HG03571 (cell line): ENCODE measurements around the gene CACNA1C.

Experiments used
- ATAC-seq: cut with Tn5 transposase; IDR thresholded peaks from one replicate; pipeline ENCODE4 v1.9.1; 2021; ENCODE audit not compliant: unreplicated experiment

The CACNA1C gene

GRCh38 chr12:2649201-2650030, 596.6 kb downstream of the CACNA1C start:
- ATAC-seq = no peak

GRCh38 chr12:2650261-2651067, 597.7 kb downstream of the CACNA1C start:
- ATAC-seq = no peak

GRCh38 chr12:2651068-2651965, 598.5 kb downstream of the CACNA1C start:
- no peak for ATAC-seq

GRCh38 chr12:2652011-2652400, 599.2 kb downstream of the CACNA1C start:
- ATAC-seq = no peak

GRCh38 chr12:2652401-2653081, 599.8 kb downstream of the CACNA1C start:
- no peak for ATAC-seq

GRCh38 chr12:2653461-2653965, 600.7 kb downstream of the CACNA1C start:
- ATAC-seq = no peak

- ATAC-seq = no peak
These were observed 601.5 kb downstream of the CACNA1C start for GRCh38 chr12:2654311-2654710.

GRCh38 chr12:2654741-2655140, 602.0 kb downstream of the CACNA1C start:
- ATAC-seq = no peak

- ATAC-seq = no peak
These were observed 609.7 kb downstream of the CACNA1C start for GRCh38 chr12:2662524-2662923.

GRCh38 chr12:2664721-2665577, 612.2 kb downstream of the CACNA1C start:
- no peak for ATAC-seq

- no peak for ATAC-seq
These were observed 613.6 kb downstream of the CACNA1C start for GRCh38 chr12:2666411-2666810.

- ATAC-seq = no peak
These were observed 614.1 kb downstream of the CACNA1C start for GRCh38 chr12:2666846-2667245.

GRCh38 chr12:2667716-2668440, 615.1 kb downstream of the CACNA1C start:
- ATAC-seq = no peak

- ATAC-seq = no peak
These were observed 616.0 kb downstream of the CACNA1C start for GRCh38 chr12:2668816-2669215.

GRCh38 chr12:2669560-2669959, 616.8 kb downstream of the CACNA1C start:
- ATAC-seq = no peak

GRCh38 chr12:2672863-2673262, 620.1 kb downstream of the CACNA1C start:
- no peak for ATAC-seq

- no peak for ATAC-seq
These were observed 621.4 kb downstream of the CACNA1C start for GRCh38 chr12:2673966-2674810.

- no peak for ATAC-seq
These were observed 623.0 kb downstream of the CACNA1C start for GRCh38 chr12:2675776-2676175.
